Stomach smooth muscle (tissue), 2 donors: ENCODE results near the gene NPNT.

ENCODE experiments used
- H3K27ac ChIP-seq: one replicate; pipeline ENCODE4 v1.7.0; 2013; ENCODE audit warnings: mild to moderate bottlenecking, low read length, inconsistent platforms
- H3K27me3 ChIP-seq, 2 donors: one replicate each; pipeline ENCODE4 v1.7.0; 2013; ENCODE audit warnings: low read length in 2 of 2; ENCODE audit not compliant: insufficient read depth in 2 of 2, control insufficient read depth in 1 of 2
- H3K36me3 ChIP-seq, 2 donors: one replicate each; pipeline ENCODE4 v1.7.0; 2013; ENCODE audit warnings: low read length in 2 of 2; ENCODE audit not compliant: control insufficient read depth in 2 of 2, insufficient read depth in 2 of 2
- H3K4me1 ChIP-seq: one replicate; pipeline ENCODE4 v1.7.0; 2013; ENCODE audit warnings: low read length; ENCODE audit not compliant: control insufficient read depth, insufficient read depth
- H3K4me3 ChIP-seq, 2 donors: one replicate each; pipeline ENCODE4 v1.7.0; 2013; ENCODE audit warnings: low read length in 2 of 2
- H3K9ac ChIP-seq, 2 donors: one replicate each; pipeline ENCODE4 v1.7.0; 2013; ENCODE audit warnings: low read length in 2 of 2, mild to moderate bottlenecking in 1 of 2
- H3K9me3 ChIP-seq, 2 donors: one replicate each; pipeline ENCODE4 v1.7.0; 2013; ENCODE audit warnings: low read length in 2 of 2; ENCODE audit not compliant: control insufficient read depth in 2 of 2
- donor health status: healthy.
- donor health status: Pancreatic carcinoma.

NPNT gene

GRCh38 chr4:105950701-105951100 is 55.4 kb downstream of the NPNT start:
- no peak overlapping the region for H3K27ac ChIP-seq
- H3K9ac ChIP-seq, result no peak overlapping the region
- H3K27me3 ChIP-seq, result no peaks in the 10 kb centered on the region
- H3K4me3 ChIP-seq, result no peak overlapping the region
- no peaks in the 10 kb centered on the region for H3K9me3 ChIP-seq
- H3K36me3 ChIP-seq, result no peaks in the 10 kb centered on the region
- H3K4me1 ChIP-seq, result no peaks in the 10 kb centered on the region

- Histone ChIP-seq H3K9me3 (no peaks in the 10 kb centered on the region), H3K4me1 (no peaks in the 10 kb centered on the region), H3K27me3 (no peaks in the 10 kb centered on the region), H3K36me3 (no peaks in the 10 kb centered on the region), H3K9ac (no peak overlapping the region), H3K4me3 (no peak overlapping the region), H3K27ac (no peak overlapping the region)
These were observed 55.9 kb downstream of the NPNT start for GRCh38 chr4:105951198-105951597.

- H3K27me3 ChIP-seq, result no peaks in the 10 kb centered on the region
- no peak overlapping the region for H3K27ac ChIP-seq
- no peaks in the 10 kb centered on the region for H3K36me3 ChIP-seq
- H3K9me3 ChIP-seq, result no peaks in the 10 kb centered on the region
- no peak overlapping the region for H3K9ac ChIP-seq
- H3K4me1 ChIP-seq, result no peaks in the 10 kb centered on the region
- H3K4me3 ChIP-seq, result no peak overlapping the region
These were observed 57.3 kb downstream of the NPNT start for GRCh38 chr4:105952591-105952990.

DNA sequence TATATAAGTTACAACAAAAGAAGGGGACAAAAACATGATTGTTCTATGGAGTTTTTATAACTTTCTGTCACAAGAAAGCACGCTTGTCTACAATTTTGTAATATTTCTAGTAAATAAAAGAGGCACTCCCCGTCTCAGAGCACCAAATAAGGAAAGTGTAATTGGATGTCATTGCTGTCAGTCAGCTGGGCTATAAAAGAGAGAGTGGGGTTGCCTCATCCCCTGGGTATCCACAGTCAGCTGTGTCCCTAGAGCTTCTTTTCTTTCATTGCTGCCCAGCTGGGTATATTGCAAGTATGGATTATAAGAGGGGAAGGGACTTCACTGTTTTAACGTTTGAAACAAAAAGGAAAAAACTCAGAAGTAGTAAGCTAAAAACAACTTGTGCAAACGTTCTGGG is 61.3 kb downstream of the NPNT start:
- H3K36me3 ChIP-seq, result no peaks in the 10 kb centered on the region

GRCh38 chr4:105957680-105958079 is 62.4 kb downstream of the NPNT start:
- H3K9ac ChIP-seq, result no peak overlapping the region
- H3K4me1 ChIP-seq, result no peaks in the 10 kb centered on the region
- no peaks in the 10 kb centered on the region for H3K36me3 ChIP-seq
- H3K27ac ChIP-seq, result no peak overlapping the region
- H3K27me3 ChIP-seq, result no peaks in the 10 kb centered on the region
- no peak overlapping the region for H3K4me3 ChIP-seq
- no peaks in the 10 kb centered on the region for H3K9me3 ChIP-seq

More for the DNA sequence above, 61.3 kb downstream of the NPNT start:
- no peaks in the 10 kb centered on the region for H3K27me3 ChIP-seq
- H3K27ac ChIP-seq, result no peak overlapping the region
- no peaks in the 10 kb centered on the region for H3K9me3 ChIP-seq
- H3K9ac ChIP-seq, result no peak overlapping the region
- H3K4me3 ChIP-seq, result no peak overlapping the region
- H3K4me1 ChIP-seq, result no peaks in the 10 kb centered on the region

DNA sequence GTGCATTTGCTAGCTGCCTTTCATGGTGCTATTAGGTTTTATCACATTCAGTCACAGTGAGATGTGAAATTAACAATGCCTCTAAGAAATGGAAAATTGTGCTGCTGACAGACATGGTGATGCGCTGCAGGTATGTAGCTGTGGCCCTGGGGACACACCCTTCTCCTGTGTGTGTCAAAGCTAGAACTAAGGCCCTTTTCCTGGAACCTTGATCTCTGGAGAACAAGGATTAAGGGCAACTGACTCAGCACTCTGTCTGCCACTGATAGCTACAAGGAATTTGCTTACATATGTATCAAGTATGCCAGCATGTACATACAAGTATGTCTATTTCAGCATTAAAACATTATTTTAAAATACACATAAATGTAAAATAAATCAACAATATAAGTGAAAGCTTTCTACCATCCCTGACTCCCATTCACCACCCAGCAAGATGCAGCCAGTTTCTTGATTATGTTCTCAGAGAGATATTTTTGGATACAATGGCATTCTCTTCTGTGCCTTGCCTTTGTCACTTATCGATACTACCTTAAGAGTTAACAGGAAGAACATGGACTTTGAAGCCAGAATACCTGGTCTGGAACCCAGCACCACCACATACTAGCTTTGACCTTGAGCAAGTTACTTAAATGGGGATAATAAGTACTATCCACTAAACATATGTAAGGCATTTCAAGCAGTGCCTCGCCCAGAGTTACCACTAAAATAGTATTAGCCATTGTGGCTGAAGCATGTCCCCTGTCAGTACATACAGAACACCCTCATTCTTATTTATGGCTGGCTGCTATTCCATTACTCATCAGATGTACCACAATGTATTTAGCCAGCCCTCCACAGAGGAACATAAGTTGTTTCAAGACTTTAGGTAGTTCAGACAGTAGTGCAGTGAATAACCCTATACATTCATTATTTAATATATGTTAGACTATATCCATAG is 68.5 kb downstream of the NPNT start:
- Histone ChIP-seq H3K27me3 (no peaks in the 10 kb centered on the region), H3K36me3 (no peaks in the 10 kb centered on the region), H3K4me3 (no peak overlapping the region), H3K9me3 (no peaks in the 10 kb centered on the region), H3K27ac (no peak overlapping the region), H3K4me1 (no peaks in the 10 kb centered on the region), H3K9ac (no peak overlapping the region)

DNA sequence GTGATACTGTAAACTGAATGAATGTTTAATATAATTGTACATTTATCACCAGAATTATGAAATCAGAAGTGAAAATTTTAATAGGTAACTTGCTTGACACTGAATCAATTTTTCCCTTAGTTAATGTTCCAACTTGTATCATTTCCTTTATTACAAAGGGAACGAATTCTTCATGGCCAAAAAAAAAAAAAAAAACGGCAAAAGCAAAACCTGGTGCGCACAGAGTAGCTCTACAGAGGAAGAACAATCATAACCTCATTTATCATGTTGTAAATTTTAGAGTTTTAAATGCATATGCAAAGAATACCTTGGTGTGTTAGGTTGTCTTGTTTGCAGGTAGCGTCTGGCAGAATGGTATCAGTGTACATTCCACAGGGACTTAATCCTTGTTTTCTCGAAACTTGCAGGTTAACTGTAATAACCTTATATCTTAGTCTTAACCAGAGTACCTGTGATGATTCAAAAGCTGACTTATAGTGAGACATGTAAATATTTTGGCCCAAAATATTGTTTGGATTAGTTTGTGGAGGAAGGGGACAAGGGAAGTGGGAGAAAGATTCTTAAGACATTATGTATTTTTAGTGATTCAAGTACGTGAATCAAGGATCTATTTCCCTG is 70.0 kb downstream of the NPNT start:
- Histone ChIP-seq H3K27ac (no peak overlapping the region), H3K27me3 (no peaks in the 10 kb centered on the region), H3K9ac (no peak overlapping the region), H3K4me1 (no peaks in the 10 kb centered on the region), H3K36me3 (no peaks in the 10 kb centered on the region), H3K9me3 (no peaks in the 10 kb centered on the region), H3K4me3 (no peak overlapping the region)

DNA sequence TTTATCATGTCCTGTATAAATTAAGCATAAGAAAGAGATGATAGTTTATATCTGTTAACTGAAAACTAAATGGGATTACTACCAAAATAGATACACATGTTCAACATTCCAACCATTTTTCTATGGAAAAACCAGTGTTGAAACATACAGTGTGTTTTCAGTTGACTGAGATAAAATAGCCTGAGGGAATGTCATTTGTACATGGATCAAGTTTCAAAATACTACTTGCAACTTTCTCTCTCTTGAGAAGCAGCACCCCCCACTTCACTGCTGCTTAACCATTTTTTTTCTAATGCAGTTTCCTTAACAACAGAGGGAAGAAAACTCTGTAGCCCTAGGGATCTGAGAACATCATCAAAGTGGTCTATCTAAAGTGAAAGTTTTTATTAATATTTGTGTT is 70.8 kb downstream of the NPNT start:
- H3K36me3 ChIP-seq, result no peaks in the 10 kb centered on the region
- H3K4me1 ChIP-seq, result no peaks in the 10 kb centered on the region
- no peak overlapping the region for H3K27ac ChIP-seq
- no peak overlapping the region for H3K4me3 ChIP-seq
- no peaks in the 10 kb centered on the region for H3K9me3 ChIP-seq
- H3K27me3 ChIP-seq, result no peaks in the 10 kb centered on the region
- H3K9ac ChIP-seq, result no peak overlapping the region

DNA sequence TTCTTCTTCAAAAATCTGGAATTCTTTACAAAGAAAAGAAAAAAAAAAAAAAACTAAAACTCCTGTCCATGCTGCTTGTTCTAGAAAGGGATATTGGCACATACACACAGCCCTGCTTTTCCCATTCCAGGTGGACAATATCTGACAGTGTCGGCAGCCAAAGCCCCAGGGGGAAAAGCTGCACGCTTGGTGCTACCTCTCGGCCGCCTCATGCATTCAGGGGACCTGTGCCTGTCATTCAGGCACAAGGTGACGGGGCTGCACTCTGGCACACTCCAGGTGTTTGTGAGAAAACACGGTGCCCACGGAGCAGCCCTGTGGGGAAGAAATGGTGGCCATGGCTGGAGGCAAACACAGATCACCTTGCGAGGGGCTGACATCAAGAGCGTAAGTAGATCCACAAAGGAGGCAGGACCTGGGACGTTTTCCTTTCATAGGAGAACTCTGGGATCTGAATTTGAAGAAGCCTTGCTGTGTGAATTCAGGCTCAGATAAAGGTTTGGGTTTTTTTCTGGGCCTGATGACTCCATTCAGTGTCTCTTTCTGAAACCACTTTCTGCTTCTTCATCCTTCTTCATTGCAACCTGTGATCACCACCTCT is 71.9 kb downstream of the NPNT start:
- no peaks in the 10 kb centered on the region for H3K4me1 ChIP-seq
- no peak overlapping the region for H3K4me3 ChIP-seq
- no peaks in the 10 kb centered on the region for H3K27me3 ChIP-seq
- no peaks in the 10 kb centered on the region for H3K36me3 ChIP-seq
- H3K27ac ChIP-seq, result no peak overlapping the region
- no peak overlapping the region for H3K9ac ChIP-seq
- no peaks in the 10 kb centered on the region for H3K9me3 ChIP-seq

- H3K9ac ChIP-seq, result no peak overlapping the region
- no peak overlapping the region for H3K27ac ChIP-seq
- H3K36me3 ChIP-seq, result no peaks in the 10 kb centered on the region
- no peaks in the 10 kb centered on the region for H3K9me3 ChIP-seq
- no peaks in the 10 kb centered on the region for H3K4me1 ChIP-seq
- no peak overlapping the region for H3K4me3 ChIP-seq
- H3K27me3 ChIP-seq, result no peaks in the 10 kb centered on the region
These were observed 74.3 kb downstream of the NPNT start for GRCh38 chr4:105969575-105969974.

- no peaks in the 10 kb centered on the region for H3K9me3 ChIP-seq
- H3K27ac ChIP-seq, result no peak overlapping the region
- H3K27me3 ChIP-seq, result no peaks in the 10 kb centered on the region
- H3K36me3 ChIP-seq, result no peaks in the 10 kb centered on the region
- H3K9ac ChIP-seq, result no peak overlapping the region
- H3K4me1 ChIP-seq, result no peaks in the 10 kb centered on the region
- no peak overlapping the region for H3K4me3 ChIP-seq
These were observed 75.1 kb downstream of the NPNT start for GRCh38 chr4:105970371-105970770.
